CD4-positive, alpha-beta T cell treated with Interleukin-2 at 100 ng/mL for 4 hours (primary cell): ENCODE measurements around the gene ISOC2.
"Not testable (repeated sequence)": the region's sequence is repeated elsewhere in the genome, so short reads cannot be mapped to it uniquely, and the experiment has no call there.

ENCODE experiments used
- DNase-seq: peaks from one replicate; pipeline ENCODE4 v3.0.0-alpha.2; 2020; ENCODE audit warnings: low spot score

The ISOC2 gene

DNA sequence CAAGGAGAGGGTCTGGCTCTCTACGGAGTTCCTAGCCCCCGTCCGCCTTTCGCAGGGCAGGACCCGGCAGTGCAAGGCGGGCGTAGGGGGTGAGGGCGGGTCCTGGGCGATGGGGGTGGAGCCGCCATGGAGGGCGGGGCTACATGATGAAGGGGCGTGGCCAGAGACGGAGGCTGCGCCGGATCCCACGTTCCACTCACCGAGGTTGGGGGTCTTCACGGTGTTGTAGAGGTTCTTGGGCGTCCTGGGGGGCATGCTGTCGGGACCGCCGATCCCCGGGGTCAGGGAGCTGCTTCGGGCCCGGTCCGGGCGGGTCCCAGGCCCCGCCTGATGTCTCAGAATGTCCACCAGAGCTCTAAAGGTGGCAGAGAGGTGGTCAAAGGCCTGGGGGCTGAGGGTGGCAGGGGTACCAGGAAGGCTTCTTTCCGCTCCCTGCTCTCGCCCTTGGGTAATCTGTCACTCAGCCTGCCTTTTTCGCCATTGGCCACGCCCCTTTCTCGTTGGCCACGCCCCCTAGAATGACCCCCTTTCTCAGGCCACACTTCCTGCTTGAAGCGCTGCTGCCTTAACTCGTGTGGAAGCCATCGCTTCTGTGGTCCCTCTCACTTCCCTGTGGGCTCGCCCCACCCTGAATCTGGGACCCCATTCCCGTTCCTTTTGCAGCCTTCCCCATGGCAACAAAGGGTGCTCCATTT lies 20.9 kb downstream of the ISOC2 start:
- no peak for DNase-seq

DNA sequence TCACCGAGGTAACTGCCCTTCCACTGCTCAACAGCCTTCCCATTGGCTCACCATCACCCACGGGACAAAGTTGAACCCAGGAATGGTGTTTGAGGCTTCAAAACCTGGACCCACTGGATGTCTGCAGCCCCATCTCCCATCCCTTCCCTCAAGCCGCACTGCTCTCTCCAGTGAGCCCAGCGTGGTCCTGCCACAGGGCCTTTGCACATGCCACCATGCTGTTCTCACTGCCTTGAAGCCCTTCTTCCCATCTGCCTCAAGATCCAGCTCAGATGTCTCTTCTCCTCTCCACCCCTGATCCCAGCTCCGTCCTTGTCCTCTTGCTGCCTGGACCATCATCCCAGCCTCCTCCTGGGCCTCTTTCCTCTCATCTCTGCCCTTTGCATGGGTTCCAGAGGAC lies 22.4 kb downstream of the ISOC2 start:
- no peak for DNase-seq

- no peak for DNase-seq
Measured at GRCh38 chr19:55437410-55437809, 24.0 kb downstream of the ISOC2 start.

GRCh38 chr19:55436847-55437246 lies 24.6 kb downstream of the ISOC2 start:
- DNase-seq: no peak

DNA sequence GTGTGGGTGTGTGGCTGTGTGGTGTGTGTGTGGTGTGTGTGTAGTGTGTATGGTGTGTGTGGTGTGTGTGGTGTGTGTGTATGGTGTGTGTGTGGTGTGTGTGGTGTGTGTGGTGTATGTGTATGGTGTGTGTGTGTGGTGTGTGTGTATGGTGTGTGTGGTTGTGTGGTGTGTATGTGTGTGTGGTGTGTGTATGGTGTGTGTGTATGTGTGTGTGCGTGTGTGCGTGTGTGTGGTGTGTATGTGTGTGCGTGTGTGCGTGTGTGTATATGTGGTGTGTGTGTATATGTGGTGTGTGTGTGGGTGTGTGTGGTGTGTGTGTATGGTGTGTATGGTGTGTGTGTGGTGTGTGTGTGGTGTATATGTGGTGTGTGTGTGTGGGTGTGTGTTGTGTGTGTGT lies 26.4 kb downstream of the ISOC2 start:
- no peak for DNase-seq

DNA sequence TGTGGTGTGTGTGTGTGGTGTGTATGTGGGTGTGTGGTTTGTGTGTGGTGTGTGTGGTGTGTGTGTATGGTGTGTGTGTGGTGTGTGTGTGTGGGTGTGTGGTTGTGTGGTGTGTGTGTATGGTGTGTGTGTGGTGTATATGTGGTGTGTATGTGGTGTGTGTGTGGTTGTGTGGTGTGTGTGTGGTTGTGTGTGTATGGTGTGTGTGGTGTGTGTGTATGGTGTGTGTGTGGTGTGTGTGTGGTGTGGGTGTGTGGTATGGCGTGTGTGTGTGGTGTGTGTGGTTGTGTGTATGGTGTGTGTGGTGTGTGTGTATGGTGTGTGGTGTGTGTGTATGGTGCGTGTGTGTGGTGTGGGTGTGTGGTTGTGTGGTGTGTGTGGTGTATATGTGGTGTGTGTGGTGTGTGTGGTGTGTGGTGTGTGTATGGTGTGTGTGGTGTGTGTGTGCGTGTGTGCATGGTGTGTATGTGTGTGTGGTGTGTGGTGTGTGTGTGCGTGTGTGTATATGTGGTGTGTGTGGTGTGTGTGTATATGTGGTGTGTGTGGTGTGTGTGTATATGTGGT lies 27.0 kb downstream of the ISOC2 start:
- DNase-seq: no peak

- no peak for DNase-seq
Measured at GRCh38 chr19:55433292-55433691, 28.1 kb downstream of the ISOC2 start.

DNA sequence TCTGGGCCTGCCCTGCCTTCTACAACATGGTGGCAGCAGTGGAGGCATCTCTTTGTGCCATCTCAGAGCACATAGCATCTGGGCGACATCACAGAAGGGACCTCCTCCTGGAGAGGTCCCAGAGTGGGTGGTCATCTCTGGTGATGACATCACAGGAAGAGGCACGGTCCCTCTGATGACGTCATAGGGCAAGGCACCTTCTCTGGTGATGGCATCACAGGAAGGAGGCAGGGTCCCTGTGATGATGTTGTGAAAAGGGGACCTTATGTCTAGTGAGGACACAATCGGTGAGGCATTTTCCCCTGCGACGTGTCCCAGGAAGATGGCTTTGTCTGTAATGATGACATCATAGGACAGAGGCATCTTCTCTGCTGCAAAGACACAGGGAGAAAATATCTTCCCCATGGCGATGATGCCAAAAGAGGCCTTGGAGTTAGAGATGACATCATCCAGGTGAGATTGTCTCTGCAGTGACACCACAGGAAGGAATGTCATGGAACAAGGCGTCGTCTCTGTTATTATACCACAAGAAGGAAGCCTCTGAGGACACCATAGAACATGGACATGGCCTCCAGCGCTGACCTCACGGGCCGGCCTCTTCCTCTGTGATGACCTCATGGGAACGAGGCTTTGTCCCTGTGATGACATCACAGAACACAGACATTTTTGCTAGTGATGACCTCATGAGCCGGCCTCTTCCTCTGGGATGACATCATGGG lies 29.0 kb downstream of the ISOC2 start:
- DNase-seq: no peak

- no peak for DNase-seq
Measured at GRCh38 chr19:55431183-55431582, 30.3 kb downstream of the ISOC2 start.

- no peak for DNase-seq
Measured at GRCh38 chr19:55426042-55426441, 35.4 kb downstream of the ISOC2 start.

GRCh38 chr19:55424518-55424917 lies 36.9 kb downstream of the ISOC2 start:
- DNase-seq: no peak

DNA sequence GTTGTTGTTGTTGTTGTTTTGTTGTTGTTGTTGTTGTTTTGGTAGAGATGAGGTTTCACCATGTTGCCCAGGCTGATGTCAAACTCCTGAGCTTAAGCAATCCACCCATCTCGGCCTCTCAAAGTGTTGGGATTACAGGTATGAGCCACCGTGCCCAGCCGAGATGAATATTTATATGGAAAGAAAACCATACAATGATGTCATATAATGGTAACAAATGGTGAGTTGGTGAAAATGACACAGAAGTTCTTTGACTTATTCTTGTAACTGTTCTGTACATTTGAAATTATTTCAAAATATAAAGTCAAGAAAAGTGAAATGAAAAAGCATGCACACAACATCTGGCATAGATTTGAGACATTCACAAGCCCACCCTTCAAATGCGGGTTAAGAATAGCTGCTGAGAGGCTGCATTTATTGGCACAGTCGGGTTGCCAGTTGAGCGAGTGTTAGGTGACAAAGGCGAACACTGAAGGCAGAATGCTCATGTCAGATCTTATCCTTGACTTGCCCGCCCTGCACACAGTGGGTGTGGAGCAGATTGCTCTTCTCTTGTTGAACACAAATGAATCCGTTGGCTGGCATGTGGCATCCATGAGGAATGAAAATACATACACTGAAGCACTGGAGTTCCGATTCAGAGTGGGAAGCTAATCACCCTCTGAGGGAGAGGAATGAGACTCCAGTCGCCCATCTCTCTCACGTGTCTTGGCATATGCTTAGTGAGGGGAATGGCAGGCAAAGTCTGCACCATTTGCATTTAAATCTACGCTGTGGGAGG lies 38.0 kb downstream of the ISOC2 start:
- DNase-seq: no peak

- peak; percentile 50 for DNase-seq
Measured at GRCh38 chr19:55421281-55421680, 40.2 kb downstream of the ISOC2 start.

- no peak for DNase-seq
Measured at GRCh38 chr19:55419624-55420236, 41.7 kb downstream of the ISOC2 start.

DNA sequence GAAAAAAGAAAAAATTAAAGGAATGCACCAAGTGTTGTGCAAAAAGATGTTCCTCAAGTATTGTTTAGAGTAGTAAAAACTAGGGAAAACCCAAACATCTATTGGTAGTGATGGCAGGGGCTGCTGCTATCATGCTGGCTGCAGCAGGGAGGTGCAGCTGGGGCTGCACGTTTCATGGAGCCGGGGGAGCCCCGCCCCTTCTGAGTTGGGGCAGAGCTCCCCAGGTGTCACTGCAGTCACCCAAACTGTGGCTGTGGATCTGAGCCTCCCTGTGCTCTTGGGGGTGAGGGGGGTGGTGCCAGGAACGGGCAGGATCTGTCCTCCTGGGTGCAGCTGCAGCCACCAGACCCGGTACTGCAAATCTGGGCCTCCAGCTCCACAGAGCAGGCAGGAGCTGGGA lies 42.3 kb downstream of the ISOC2 start:
- DNase-seq: no peak

DNA sequence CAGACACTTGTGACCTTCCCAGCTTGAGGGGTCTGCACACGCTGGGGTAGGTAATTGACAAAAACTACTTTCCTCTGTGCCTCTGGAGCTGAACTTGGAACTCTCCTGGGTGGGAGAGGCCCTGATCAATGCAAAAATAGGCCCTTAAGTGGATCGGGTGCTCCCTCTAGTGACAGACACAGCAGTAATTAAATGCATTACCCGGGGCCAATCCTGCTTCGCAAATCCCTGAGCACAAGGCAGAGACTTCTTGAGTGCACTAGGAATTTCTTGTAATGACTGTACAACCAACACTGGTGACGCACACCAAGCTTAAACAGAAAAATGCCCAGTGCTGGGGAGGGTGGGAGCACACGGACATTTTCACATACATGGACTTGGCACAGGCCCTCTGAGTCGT lies 43.3 kb downstream of the ISOC2 start:
- peak; percentile 63 for DNase-seq

GRCh38 chr19:55410168-55410567 lies 51.3 kb downstream of the ISOC2 start:
- no peak for DNase-seq

- DNase-seq: not testable (repeated sequence)
Measured at GRCh38 chr19:55409179-55409578, 52.3 kb downstream of the ISOC2 start.

DNA sequence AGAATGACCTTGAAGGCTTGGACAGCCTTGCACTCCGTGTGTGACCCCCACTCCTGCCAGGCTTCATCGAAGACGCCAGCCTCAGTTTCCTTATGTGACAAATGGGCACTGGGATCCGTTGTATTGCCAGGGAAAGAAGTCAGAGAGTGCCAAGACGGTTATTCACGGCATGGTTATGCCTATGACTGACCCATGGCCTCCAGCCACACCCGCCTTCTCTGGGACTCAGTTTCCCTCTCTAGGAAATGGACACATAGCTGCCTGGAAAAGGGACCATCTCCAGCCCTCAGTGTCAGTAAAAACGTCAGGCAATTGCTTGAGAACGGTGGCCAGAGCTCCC lies 52.9 kb downstream of the ISOC2 start:
- DNase-seq: no peak

- DNase-seq: peak; percentile 98
Measured at GRCh38 chr19:55407800-55408532, 53.5 kb downstream of the ISOC2 start.

- DNase-seq: not testable (repeated sequence)
Measured at GRCh38 chr19:55407550-55407799, 54.0 kb downstream of the ISOC2 start, which contains the start of gene UBE2S. TSS of gene UBE2S (minus strand) at chr19:55407788. CDS start at chr19:55407589, 199 bp downstream.
